ENCODE measurements around the gene SLAIN2. TPM values are rescaled to one million over a fixed set of nuclear protein-coding genes. Genes with fewer than 3 reads are reported as not detected.
A peak's percentile ranks its signal among the peaks of the same experiment; 100 is the strongest.
"Not testable (repeated sequence)": the region's sequence is repeated elsewhere in the genome, so short reads cannot be mapped to it uniquely, and the experiment has no call there.

Gene SLAIN2
- total RNA-seq, 1 experiment from 2014 or later = 81.6 TPM

DNA sequence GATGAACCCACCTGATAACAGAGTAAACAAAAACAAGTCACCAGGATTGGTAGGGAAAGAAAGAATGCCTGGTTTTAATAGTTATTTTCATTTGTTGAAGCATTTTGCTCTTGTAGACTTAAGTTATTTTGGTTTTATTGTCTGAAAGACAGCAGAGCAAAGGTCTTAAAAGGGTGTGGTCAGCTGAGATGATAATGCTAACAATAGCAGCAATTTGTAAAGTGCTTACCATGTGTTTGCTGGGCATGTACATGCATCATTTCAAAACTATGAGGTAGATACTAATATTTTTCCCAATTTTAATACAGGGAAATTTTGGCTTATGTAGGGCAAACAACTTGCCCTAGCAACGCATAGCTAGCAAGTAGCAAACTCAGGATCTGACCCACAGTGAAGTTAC, 95.0 kb downstream of the SLAIN2 start:
- POLR2A ChIA-PET = no interaction called here
- TF ChIP-seq, protein P1, sequence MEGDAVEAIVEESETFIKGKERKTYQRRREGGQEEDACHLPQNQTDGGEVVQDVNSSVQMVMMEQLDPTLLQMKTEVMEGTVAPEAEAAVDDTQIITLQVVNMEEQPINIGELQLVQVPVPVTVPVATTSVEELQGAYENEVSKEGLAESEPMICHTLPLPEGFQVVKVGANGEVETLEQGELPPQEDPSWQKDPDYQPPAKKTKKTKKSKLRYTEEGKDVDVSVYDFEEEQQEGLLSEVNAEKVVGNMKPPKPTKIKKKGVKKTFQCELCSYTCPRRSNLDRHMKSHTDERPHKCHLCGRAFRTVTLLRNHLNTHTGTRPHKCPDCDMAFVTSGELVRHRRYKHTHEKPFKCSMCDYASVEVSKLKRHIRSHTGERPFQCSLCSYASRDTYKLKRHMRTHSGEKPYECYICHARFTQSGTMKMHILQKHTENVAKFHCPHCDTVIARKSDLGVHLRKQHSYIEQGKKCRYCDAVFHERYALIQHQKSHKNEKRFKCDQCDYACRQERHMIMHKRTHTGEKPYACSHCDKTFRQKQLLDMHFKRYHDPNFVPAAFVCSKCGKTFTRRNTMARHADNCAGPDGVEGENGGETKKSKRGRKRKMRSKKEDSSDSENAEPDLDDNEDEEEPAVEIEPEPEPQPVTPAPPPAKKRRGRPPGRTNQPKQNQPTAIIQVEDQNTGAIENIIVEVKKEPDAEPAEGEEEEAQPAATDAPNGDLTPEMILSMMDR (IDR thresholded peaks at IDR 0.05; ENCODE audit: unreplicated experiment) = no peak
- Mint-ChIP-seq H3K9me3 (ENCODE audit: unreplicated experiment) (no peaks in the 10 kb centered on the region), H3K27me3 (ENCODE audit: insufficient read depth, unreplicated experiment) (no peaks in the 10 kb centered on the region), H3K36me3 (ENCODE audit: insufficient read depth, unreplicated experiment) (no peaks in the 10 kb centered on the region), H3K27ac (ENCODE audit: low read depth, unreplicated experiment) (no peak overlapping the region), H3K4me1 (ENCODE audit: insufficient read depth, unreplicated experiment) (peaks cover 8% of the 10 kb centered on the region), H3K4me3 (ENCODE audit: unreplicated experiment) (no peak overlapping the region)
- intact Hi-C loops (cut with micrococcal nuclease) = no loop called here
- no peak for DNase-seq (ENCODE audit: unreplicated experiment)
- BruUV-seq (replicated peaks) = no TSS peak
- CTCF ChIA-PET = interaction anchor here (1.1 kb wide), 1 partner anchor 9 kb away, joined by 5 read pairs; no protein-coding TSS in a partner anchor

- Mint-ChIP-seq H3K27me3 (ENCODE audit: insufficient read depth, unreplicated experiment) (no peaks in the 10 kb centered on the region), H3K27ac (ENCODE audit: low read depth, unreplicated experiment) (no peak overlapping the region), H3K36me3 (ENCODE audit: insufficient read depth, unreplicated experiment) (peaks cover 4% of the 10 kb centered on the region), H3K4me1 (ENCODE audit: insufficient read depth, unreplicated experiment) (no peaks in the 10 kb centered on the region), H3K4me3 (ENCODE audit: unreplicated experiment) (no peak overlapping the region), H3K9me3 (ENCODE audit: unreplicated experiment) (no peaks in the 10 kb centered on the region)
- no peak for DNase-seq (ENCODE audit: unreplicated experiment)
- no TSS peak for BruUV-seq (replicated peaks)
- intact Hi-C loops (cut with micrococcal nuclease) = loop anchor here (10.0 kb wide), 1 partner anchor 525 kb away; no protein-coding TSS in a partner anchor
- ChIA-PET CTCF (interaction anchor here (0.6 to 1.0 kb wide), 2 partner anchors 54 to 235 kb away, joined by 4 to 5 read pairs; no protein-coding TSS in a partner anchor), POLR2A (no interaction called here)
- TF ChIP-seq, protein P1 (IDR thresholded peaks at IDR 0.05; ENCODE audit: unreplicated experiment) = no peak
Measured at GRCh38 chr4:48439988-48440387, 98.7 kb downstream of the SLAIN2 start.

- POLR2A ChIA-PET; BruUV-seq (replicated peaks); H3K9me3 Mint-ChIP-seq (ENCODE audit: unreplicated experiment); CTCF ChIA-PET; DNase-seq (ENCODE audit: unreplicated experiment); H3K36me3 Mint-ChIP-seq (ENCODE audit: insufficient read depth, unreplicated experiment); H3K27ac Mint-ChIP-seq (ENCODE audit: low read depth, unreplicated experiment); H3K4me1 Mint-ChIP-seq (ENCODE audit: insufficient read depth, unreplicated experiment); H3K27me3 Mint-ChIP-seq (ENCODE audit: insufficient read depth, unreplicated experiment); H3K4me3 Mint-ChIP-seq (ENCODE audit: unreplicated experiment): not testable (repeated sequence)
- intact Hi-C loops (cut with micrococcal nuclease) = loop anchor here (10.0 kb wide), 1 partner anchor 524 kb away; no protein-coding TSS in a partner anchor
Measured at GRCh38 chr4:48440914-48441313, 99.6 kb downstream of the SLAIN2 start.

DNA sequence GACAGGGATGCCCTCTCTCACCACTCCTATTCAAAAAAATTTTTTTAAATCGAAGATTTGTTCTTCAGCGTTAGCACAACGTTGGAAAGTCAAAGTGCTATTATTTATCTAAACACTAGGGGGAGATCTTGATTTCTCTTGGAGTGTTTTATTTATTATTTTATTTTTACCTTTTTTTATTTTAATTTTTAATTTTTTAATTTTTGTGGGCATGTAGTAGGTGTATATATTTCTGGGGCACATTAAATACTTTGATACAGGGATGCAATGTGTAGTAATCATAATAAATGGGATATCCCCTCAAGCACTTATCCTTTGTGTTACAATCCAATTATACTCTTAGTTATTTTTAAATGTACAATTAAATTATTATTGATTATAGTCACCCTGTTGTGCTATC, 104.4 kb downstream of the SLAIN2 start:
- POLR2A ChIA-PET = no interaction called here
- no peaks in the 10 kb centered on the region for H3K4me1 Mint-ChIP-seq (ENCODE audit: insufficient read depth, unreplicated experiment)

More for the DNA sequence above, 104.4 kb downstream of the SLAIN2 start:
- Mint-ChIP-seq H3K9me3 (ENCODE audit: unreplicated experiment) (no peaks in the 10 kb centered on the region), H3K36me3 (ENCODE audit: insufficient read depth, unreplicated experiment) (peaks cover 4% of the 10 kb centered on the region), H3K27me3 (ENCODE audit: insufficient read depth, unreplicated experiment) (no peaks in the 10 kb centered on the region), H3K27ac (ENCODE audit: low read depth, unreplicated experiment) (no peak overlapping the region), H3K4me3 (ENCODE audit: unreplicated experiment) (no peak overlapping the region)
- TF ChIP-seq, protein P1 (IDR thresholded peaks at IDR 0.05; ENCODE audit: unreplicated experiment) = peak; percentile 50
- CTCF ChIA-PET = interaction anchor here (0.7 to 3.7 kb wide), 10 partner anchors 9 to 104 kb away, joined by 3 to 17 read pairs (median 4); no protein-coding TSS in a partner anchor
- DNase-seq (ENCODE audit: unreplicated experiment) = peak; percentile 17
- no TSS peak for BruUV-seq (replicated peaks)
- intact Hi-C loops (cut with micrococcal nuclease) = loop anchor here (2.0 to 10.0 kb wide), 2 partner anchors 101 to 519 kb away; no protein-coding TSS in a partner anchor

Measured in MCF 10A (cell line).